Stomach smooth muscle (tissue), 2 donors: ENCODE measurements around the gene AZU1.

Experiments used
- H3K27ac ChIP-seq: one replicate; pipeline ENCODE4 v1.7.0; 2013; ENCODE audit warnings: mild to moderate bottlenecking, low read length, inconsistent platforms
- H3K27me3 ChIP-seq, 2 donors: one replicate each; pipeline ENCODE4 v1.7.0; 2013; ENCODE audit warnings: low read length in 2 of 2; ENCODE audit not compliant: insufficient read depth in 2 of 2, control insufficient read depth in 1 of 2
- H3K36me3 ChIP-seq, 2 donors: one replicate each; pipeline ENCODE4 v1.7.0; 2013; ENCODE audit warnings: low read length in 2 of 2; ENCODE audit not compliant: control insufficient read depth in 2 of 2, insufficient read depth in 2 of 2
- H3K4me1 ChIP-seq: one replicate; pipeline ENCODE4 v1.7.0; 2013; ENCODE audit warnings: low read length; ENCODE audit not compliant: control insufficient read depth, insufficient read depth
- H3K4me3 ChIP-seq, 2 donors: one replicate each; pipeline ENCODE4 v1.7.0; 2013; ENCODE audit warnings: low read length in 2 of 2
- H3K9ac ChIP-seq, 2 donors: one replicate each; pipeline ENCODE4 v1.7.0; 2013; ENCODE audit warnings: low read length in 2 of 2, mild to moderate bottlenecking in 1 of 2
- H3K9me3 ChIP-seq, 2 donors: one replicate each; pipeline ENCODE4 v1.7.0; 2013; ENCODE audit warnings: low read length in 2 of 2; ENCODE audit not compliant: control insufficient read depth in 2 of 2
- donor health status: healthy.
- donor health status: Pancreatic carcinoma.

AZU1 gene

GRCh38 chr19:789701-790060 is 38.0 kb upstream of the AZU1 start:
- no peak overlapping the region for H3K4me3 ChIP-seq

GRCh38 chr19:791007-791566 is 36.5 kb upstream of the AZU1 start:
- Histone ChIP-seq H3K4me3 (no peak overlapping the region), H3K9me3 (no peaks in the 10 kb centered on the region), H3K4me1 (peaks cover 8% of the 10 kb centered on the region), H3K9ac (no peak overlapping the region), H3K36me3 (no peaks in the 10 kb centered on the region), H3K27me3 (no peaks in the 10 kb centered on the region), H3K27ac (no peak overlapping the region)

More at GRCh38 chr19:789701-790060, 38.0 kb upstream of the AZU1 start:
- no peaks in the 10 kb centered on the region for H3K9me3 ChIP-seq
- no peaks in the 10 kb centered on the region for H3K36me3 ChIP-seq
- no peak overlapping the region for H3K9ac ChIP-seq
- H3K27ac ChIP-seq = no peak overlapping the region
- no peaks in the 10 kb centered on the region for H3K4me1 ChIP-seq
- H3K27me3 ChIP-seq = no peaks in the 10 kb centered on the region

- Histone ChIP-seq H3K27ac (no peak overlapping the region), H3K4me1 (peaks cover 14% of the 10 kb centered on the region), H3K4me3 (no peak overlapping the region), H3K27me3 (no peaks in the 10 kb centered on the region), H3K9me3 (no peaks in the 10 kb centered on the region), H3K36me3 (no peaks in the 10 kb centered on the region), H3K9ac (no peak overlapping the region)
Measured at GRCh38 chr19:791567-792305, 35.9 kb upstream of the AZU1 start.

GRCh38 chr19:792306-792885 is 35.2 kb upstream of the AZU1 start:
- H3K27ac ChIP-seq = no peak overlapping the region
- no peaks in the 10 kb centered on the region for H3K9me3 ChIP-seq
- H3K4me1 ChIP-seq = peaks cover 14% of the 10 kb centered on the region
- no peaks in the 10 kb centered on the region for H3K36me3 ChIP-seq
- H3K27me3 ChIP-seq = no peaks in the 10 kb centered on the region
- no peak overlapping the region for H3K9ac ChIP-seq
- H3K4me3 ChIP-seq = no peak overlapping the region

GRCh38 chr19:793806-794205 is 33.8 kb upstream of the AZU1 start:
- Histone ChIP-seq H3K27me3 (no peaks in the 10 kb centered on the region), H3K36me3 (no peaks in the 10 kb centered on the region), H3K4me3 (no peak overlapping the region), H3K27ac (no peak overlapping the region), H3K9me3 (no peaks in the 10 kb centered on the region), H3K4me1 (peaks cover 20% of the 10 kb centered on the region), H3K9ac (no peak overlapping the region)

- H3K9me3 ChIP-seq = no peaks in the 10 kb centered on the region
- no peak overlapping the region for H3K27ac ChIP-seq
- H3K4me1 ChIP-seq = peaks cover 32% of the 10 kb centered on the region
- no peaks in the 10 kb centered on the region for H3K36me3 ChIP-seq
- H3K27me3 ChIP-seq = no peaks in the 10 kb centered on the region
- no peak overlapping the region for H3K4me3 ChIP-seq
- no peak overlapping the region for H3K9ac ChIP-seq
Measured at GRCh38 chr19:795073-795611, 32.5 kb upstream of the AZU1 start.

GRCh38 chr19:795691-796581 is 31.7 kb upstream of the AZU1 start:
- H3K27me3 ChIP-seq = no peaks in the 10 kb centered on the region
- H3K27ac ChIP-seq = no peak overlapping the region
- no peaks in the 10 kb centered on the region for H3K9me3 ChIP-seq
- H3K36me3 ChIP-seq = peaks cover 0 to 2% of the 10 kb centered on the region in 2 donors
- H3K9ac ChIP-seq = peak overlapping the region in 1 of 2 donors; percentile 86
- peak overlapping the region; percentile 76 to 85 for H3K4me3 ChIP-seq
- peaks cover 40% of the 10 kb centered on the region for H3K4me1 ChIP-seq

- H3K4me3 ChIP-seq = peak within 1 kb of the TSS; percentile 81 to 85
- H3K9ac ChIP-seq = peak within 1 kb of the TSS; percentile 73 to 86
- peaks cover 0 to 2% of the 10 kb centered on the region in 2 donors for H3K36me3 ChIP-seq
- H3K9me3 ChIP-seq = no peaks in the 10 kb centered on the region
- H3K4me1 ChIP-seq = peaks cover 49% of the 10 kb centered on the region
- no peaks in the 10 kb centered on the region for H3K27me3 ChIP-seq
- peak within 1 kb of the TSS; percentile 64 for H3K27ac ChIP-seq
Measured at GRCh38 chr19:796692-797527, 30.7 kb upstream of the AZU1 start, which contains the start of gene PTBP1. TSS of gene PTBP1 (plus strand) at chr19:797452. CDS start at chr19:797498, 46 bp downstream.

GRCh38 chr19:797528-798414 is 29.9 kb upstream of the AZU1 start:
- Histone ChIP-seq H3K27me3 (no peaks in the 10 kb centered on the region), H3K4me1 (peaks cover 58% of the 10 kb centered on the region), H3K27ac (peak overlapping the region; percentile 64), H3K4me3 (peak overlapping the region; percentile 81 to 82), H3K9me3 (no peaks in the 10 kb centered on the region), H3K9ac (peak overlapping the region; percentile 73 to 76), H3K36me3 (peaks cover 0 to 2% of the 10 kb centered on the region in 2 donors)
